Measurements from ENCODE around the gene MBD3L1.

The MBD3L1 gene

DNA sequence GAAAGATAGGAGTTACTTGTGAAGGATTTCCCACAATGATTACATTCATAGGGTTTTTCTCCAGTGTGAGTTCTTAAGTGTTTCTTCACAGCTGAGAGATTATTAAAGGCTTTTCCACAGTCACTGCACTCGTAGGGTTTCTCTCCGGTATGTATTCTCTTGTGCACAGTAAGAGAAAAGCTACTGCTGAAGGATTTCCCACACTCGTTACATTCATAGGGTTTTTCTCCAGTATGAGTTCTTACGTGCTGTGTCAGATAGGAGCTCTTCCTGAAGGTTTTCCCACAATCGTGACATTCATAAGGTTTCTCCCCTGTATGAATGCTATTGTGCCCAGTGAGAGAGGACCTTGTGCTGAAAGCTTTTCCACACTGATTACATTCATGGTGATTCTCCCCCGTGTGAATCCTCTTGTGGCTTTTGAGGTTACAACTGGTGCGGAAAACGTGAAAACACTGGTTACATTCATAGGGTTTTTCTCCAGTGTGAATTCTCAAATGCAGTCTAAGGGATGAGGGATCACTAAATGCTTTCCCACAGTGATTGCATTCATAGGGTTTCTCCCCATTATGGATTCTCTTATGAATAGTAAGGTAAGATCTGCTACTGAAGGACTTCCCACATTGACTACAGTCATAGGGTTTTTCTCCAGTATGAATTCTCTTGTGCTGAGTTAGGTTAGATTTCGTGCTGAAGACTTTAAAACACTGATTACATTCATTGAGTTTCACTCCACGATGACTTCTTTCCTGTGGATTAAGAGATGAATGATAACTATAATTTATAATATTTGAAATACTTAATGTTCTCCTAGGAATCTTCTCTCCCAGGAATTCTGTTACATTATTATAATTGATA lies 20.6 kb upstream of the MBD3L1 start:
- Histone ChIP-seq H3K4me3 (replicated peaks; ENCODE audit: insufficient read depth, low read length) (no peak overlapping the region), H3K27ac (replicated peaks) (no peak overlapping the region), H3K27me3 (ENCODE audit: insufficient read depth, poor library complexity, severe bottlenecking) (no peaks in the 10 kb centered on the region)
- DNase-seq (ENCODE audit: low read depth in 1 of 2, low spot score in 1 of 2), result no peak
- TF ChIP-seq, protein P1, sequence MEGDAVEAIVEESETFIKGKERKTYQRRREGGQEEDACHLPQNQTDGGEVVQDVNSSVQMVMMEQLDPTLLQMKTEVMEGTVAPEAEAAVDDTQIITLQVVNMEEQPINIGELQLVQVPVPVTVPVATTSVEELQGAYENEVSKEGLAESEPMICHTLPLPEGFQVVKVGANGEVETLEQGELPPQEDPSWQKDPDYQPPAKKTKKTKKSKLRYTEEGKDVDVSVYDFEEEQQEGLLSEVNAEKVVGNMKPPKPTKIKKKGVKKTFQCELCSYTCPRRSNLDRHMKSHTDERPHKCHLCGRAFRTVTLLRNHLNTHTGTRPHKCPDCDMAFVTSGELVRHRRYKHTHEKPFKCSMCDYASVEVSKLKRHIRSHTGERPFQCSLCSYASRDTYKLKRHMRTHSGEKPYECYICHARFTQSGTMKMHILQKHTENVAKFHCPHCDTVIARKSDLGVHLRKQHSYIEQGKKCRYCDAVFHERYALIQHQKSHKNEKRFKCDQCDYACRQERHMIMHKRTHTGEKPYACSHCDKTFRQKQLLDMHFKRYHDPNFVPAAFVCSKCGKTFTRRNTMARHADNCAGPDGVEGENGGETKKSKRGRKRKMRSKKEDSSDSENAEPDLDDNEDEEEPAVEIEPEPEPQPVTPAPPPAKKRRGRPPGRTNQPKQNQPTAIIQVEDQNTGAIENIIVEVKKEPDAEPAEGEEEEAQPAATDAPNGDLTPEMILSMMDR (IDR thresholded peaks at IDR 0.05; ENCODE audit: insufficient read depth, low read length), result no peak
- TF ChIP-seq, protein P2, sequence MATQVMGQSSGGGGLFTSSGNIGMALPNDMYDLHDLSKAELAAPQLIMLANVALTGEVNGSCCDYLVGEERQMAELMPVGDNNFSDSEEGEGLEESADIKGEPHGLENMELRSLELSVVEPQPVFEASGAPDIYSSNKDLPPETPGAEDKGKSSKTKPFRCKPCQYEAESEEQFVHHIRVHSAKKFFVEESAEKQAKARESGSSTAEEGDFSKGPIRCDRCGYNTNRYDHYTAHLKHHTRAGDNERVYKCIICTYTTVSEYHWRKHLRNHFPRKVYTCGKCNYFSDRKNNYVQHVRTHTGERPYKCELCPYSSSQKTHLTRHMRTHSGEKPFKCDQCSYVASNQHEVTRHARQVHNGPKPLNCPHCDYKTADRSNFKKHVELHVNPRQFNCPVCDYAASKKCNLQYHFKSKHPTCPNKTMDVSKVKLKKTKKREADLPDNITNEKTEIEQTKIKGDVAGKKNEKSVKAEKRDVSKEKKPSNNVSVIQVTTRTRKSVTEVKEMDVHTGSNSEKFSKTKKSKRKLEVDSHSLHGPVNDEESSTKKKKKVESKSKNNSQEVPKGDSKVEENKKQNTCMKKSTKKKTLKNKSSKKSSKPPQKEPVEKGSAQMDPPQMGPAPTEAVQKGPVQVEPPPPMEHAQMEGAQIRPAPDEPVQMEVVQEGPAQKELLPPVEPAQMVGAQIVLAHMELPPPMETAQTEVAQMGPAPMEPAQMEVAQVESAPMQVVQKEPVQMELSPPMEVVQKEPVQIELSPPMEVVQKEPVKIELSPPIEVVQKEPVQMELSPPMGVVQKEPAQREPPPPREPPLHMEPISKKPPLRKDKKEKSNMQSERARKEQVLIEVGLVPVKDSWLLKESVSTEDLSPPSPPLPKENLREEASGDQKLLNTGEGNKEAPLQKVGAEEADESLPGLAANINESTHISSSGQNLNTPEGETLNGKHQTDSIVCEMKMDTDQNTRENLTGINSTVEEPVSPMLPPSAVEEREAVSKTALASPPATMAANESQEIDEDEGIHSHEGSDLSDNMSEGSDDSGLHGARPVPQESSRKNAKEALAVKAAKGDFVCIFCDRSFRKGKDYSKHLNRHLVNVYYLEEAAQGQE (IDR thresholded peaks at IDR 0.05; ENCODE audit: insufficient replicate concordance, low read depth), result no peak
- no peak for TF ChIP-seq POLR2AphosphoS5 (IDR thresholded peaks at IDR 0.05; ENCODE audit: low read depth)
- TF ChIP-seq SPI1 (IDR thresholded peaks at IDR 0.05; ENCODE audit: borderline replicate concordance, low read depth), result no peak
- no peak for TF ChIP-seq GABPA (IDR thresholded peaks at IDR 0.05; ENCODE audit: low read depth)

DNA sequence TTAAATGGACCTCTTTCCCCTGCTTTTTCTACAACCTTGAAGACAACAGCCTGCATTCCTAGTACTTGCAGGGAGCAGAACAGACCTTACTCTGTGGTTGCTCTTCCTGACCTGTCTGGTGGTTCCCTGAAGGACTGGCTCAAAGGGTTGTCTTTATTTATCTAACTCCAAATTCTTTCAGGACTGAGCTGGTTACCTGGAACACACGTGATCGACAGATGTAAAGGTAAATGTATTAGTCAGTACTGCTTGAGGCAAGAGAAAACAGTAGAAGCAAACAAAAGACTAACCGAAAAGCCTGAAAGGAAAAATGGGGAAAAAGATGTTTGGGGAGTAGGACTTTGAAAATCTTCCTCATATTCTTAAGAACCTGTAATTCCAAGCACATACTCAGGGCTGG lies 18.0 kb upstream of the MBD3L1 start:
- H3K27me3 ChIP-seq (ENCODE audit: insufficient read depth, poor library complexity, severe bottlenecking), result no peaks in the 10 kb centered on the region
- no peak overlapping the region for H3K27ac ChIP-seq (replicated peaks)
- no peak overlapping the region for H3K4me3 ChIP-seq (replicated peaks; ENCODE audit: insufficient read depth, low read length)
- no peak for DNase-seq (ENCODE audit: low read depth in 1 of 2, low spot score in 1 of 2)
- TF ChIP-seq, protein P1 (IDR thresholded peaks at IDR 0.05; ENCODE audit: insufficient read depth, low read length), result no peak
- TF ChIP-seq SPI1 (IDR thresholded peaks at IDR 0.05; ENCODE audit: borderline replicate concordance, low read depth), result no peak
- no peak for TF ChIP-seq POLR2AphosphoS5 (IDR thresholded peaks at IDR 0.05; ENCODE audit: low read depth)
- no peak for TF ChIP-seq GABPA (IDR thresholded peaks at IDR 0.05; ENCODE audit: low read depth)

DNA sequence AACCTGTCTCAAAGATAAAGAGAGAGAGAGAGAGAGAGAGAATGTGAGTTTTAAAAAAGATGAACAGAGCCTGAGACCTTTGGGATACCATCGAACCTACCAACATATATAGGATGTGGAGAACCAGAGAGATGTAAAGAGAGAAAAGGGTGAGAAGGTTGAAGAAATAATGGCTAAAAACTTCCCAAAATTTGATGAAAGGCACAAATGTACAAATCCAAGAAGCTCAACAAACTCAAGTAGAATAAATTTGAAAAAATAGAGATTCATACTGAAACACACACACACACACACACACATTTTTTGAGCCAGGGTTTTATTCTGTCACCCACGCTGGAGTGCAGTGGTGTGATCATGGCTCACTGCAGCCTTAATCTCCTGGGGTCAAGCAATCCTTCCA lies 16.4 kb upstream of the MBD3L1 start:
- no peak overlapping the region for H3K27ac ChIP-seq (replicated peaks)
- no peaks in the 10 kb centered on the region for H3K27me3 ChIP-seq (ENCODE audit: insufficient read depth, poor library complexity, severe bottlenecking)
- no peak for DNase-seq (ENCODE audit: low read depth in 1 of 2, low spot score in 1 of 2)
- no peak overlapping the region for H3K4me3 ChIP-seq (replicated peaks; ENCODE audit: insufficient read depth, low read length)
- TF ChIP-seq, protein P2 (IDR thresholded peaks at IDR 0.05; ENCODE audit: insufficient replicate concordance, low read depth), result no peak
- no peak for TF ChIP-seq GABPA (IDR thresholded peaks at IDR 0.05; ENCODE audit: low read depth)
- no peak for TF ChIP-seq POLR2AphosphoS5 (IDR thresholded peaks at IDR 0.05; ENCODE audit: low read depth)
- TF ChIP-seq, protein P1 (IDR thresholded peaks at IDR 0.05; ENCODE audit: insufficient read depth, low read length), result no peak
- no peak for TF ChIP-seq SPI1 (IDR thresholded peaks at IDR 0.05; ENCODE audit: borderline replicate concordance, low read depth)

Measured in HL-60 (cell line).